LNCAP (cell line): Measurements from ENCODE around the gene MAP1LC3A.

Experiments used
- TF ChIP-seq, protein P1 (sequence below): fragments of 450-650 bp; IDR thresholded peaks from 2 replicates; pipeline ENCODE4 v1.5.1; 2017; ENCODE audit warnings: mild to moderate bottlenecking

The MAP1LC3A gene

GRCh38 chr20:34607066-34607465 lies 48.5 kb downstream of the MAP1LC3A start:
- TF ChIP-seq, protein P1, sequence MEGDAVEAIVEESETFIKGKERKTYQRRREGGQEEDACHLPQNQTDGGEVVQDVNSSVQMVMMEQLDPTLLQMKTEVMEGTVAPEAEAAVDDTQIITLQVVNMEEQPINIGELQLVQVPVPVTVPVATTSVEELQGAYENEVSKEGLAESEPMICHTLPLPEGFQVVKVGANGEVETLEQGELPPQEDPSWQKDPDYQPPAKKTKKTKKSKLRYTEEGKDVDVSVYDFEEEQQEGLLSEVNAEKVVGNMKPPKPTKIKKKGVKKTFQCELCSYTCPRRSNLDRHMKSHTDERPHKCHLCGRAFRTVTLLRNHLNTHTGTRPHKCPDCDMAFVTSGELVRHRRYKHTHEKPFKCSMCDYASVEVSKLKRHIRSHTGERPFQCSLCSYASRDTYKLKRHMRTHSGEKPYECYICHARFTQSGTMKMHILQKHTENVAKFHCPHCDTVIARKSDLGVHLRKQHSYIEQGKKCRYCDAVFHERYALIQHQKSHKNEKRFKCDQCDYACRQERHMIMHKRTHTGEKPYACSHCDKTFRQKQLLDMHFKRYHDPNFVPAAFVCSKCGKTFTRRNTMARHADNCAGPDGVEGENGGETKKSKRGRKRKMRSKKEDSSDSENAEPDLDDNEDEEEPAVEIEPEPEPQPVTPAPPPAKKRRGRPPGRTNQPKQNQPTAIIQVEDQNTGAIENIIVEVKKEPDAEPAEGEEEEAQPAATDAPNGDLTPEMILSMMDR, result no peak
